GM12878 (cell line): ENCODE measurements around the gene TBC1D20. TPM values are rescaled to one million over a fixed set of nuclear protein-coding genes. Genes with fewer than 3 reads are reported as not detected.

Experiments used
- ATAC-seq: fragments of 200-7000 bp; cut with Tn5 transposase; 3 replicates; pipeline ENCODE4 v1.9.1; 2020; ENCODE audit warnings: mild to moderate bottlenecking, moderate library complexity
- BruUV-seq: library from RNA; stranded (reverse); fragments of 400-500 nt; replicated peaks from 2 replicates; lab custom pipeline; 2021; lab: Mats Ljungman, UMichigan
- CTCF ChIA-PET: fragments of 300-600 bp; sonication (Branson Sonifier 250); formaldehyde crosslinking; extraction: SDS; loops from one replicate; lab custom pipeline; 2021; ENCODE audit warnings: inconsistent platforms; lab: Yijun Ruan, JAX
- POLR2A ChIA-PET: fragments of 350-600 bp; formaldehyde crosslinking; extraction: SDS; loops from one replicate; lab custom pipeline; 2021; ENCODE audit warnings: inconsistent platforms; lab: Charles Lee
- RAD21 ChIA-PET: fragments of 300-600 bp; sonication (Branson Sonifier 250); formaldehyde crosslinking; loops from one replicate; lab custom pipeline; 2023; ENCODE audit warnings: antibody characterized with exemption; ENCODE audit not compliant: unreplicated experiment; lab: Charles Lee
- SMC1A ChIA-PET: fragments of 300-600 bp; sonication (Branson Sonifier 250); formaldehyde crosslinking; loops from one replicate; lab custom pipeline; 2023; ENCODE audit not compliant: unreplicated experiment, uncharacterized antibody; lab: Charles Lee
- DNase-seq: peaks from one replicate; pipeline ENCODE4 v3.0.0-alpha.2; 2011; ENCODE audit warnings: low read depth, low spot score
- FAIRE-seq: peaks from 3 replicates; lab custom pipeline; 2011; peaks lifted over from hg19 to GRCh38; lab: Jason Lieb, UNC
- H2AFZ ChIP-seq: 2 replicates; pipeline ENCODE4 v1.6.0; 2011; ENCODE audit warnings: low read depth, low read length, control low read depth; ENCODE audit not compliant: control insufficient read depth
- H3K27ac ChIP-seq: 2 replicates; pipeline ENCODE4 v1.5.1; 2011; ENCODE audit warnings: control low read depth; ENCODE audit not compliant: control insufficient read depth, insufficient read depth
- H3K27me3 ChIP-seq, 2 experiments: replicated peaks in 1 of 2; 2 replicates each; pipeline versions ENCODE4 v1.6.0 to v1.6.1; 2011; ENCODE audit warnings: low read length in 1 of 2; ENCODE audit not compliant: control insufficient read depth in 2 of 2, insufficient read depth in 2 of 2
- H3K36me3 ChIP-seq, 2 experiments: 2 replicates each; pipeline ENCODE4 v1.5.1; 2011; ENCODE audit warnings: low read length in 1 of 2; ENCODE audit not compliant: control insufficient read depth in 2 of 2, insufficient read depth in 2 of 2
- H3K4me1 ChIP-seq: 2 replicates; pipeline ENCODE4 v1.6.1; 2011; ENCODE audit warnings: mild to moderate bottlenecking, low read length, moderate library complexity, mixed read lengths; ENCODE audit not compliant: control insufficient read depth, insufficient read depth
- H3K4me2 ChIP-seq: 2 replicates; pipeline ENCODE4 v1.6.0; 2011; ENCODE audit warnings: control low read depth; ENCODE audit not compliant: control insufficient read depth, insufficient read depth
- H3K4me3 ChIP-seq: fragments of 200-600 bp; sonication (generic); 2 replicates; pipeline ENCODE4 v1.5.1; 2016
- H3K79me2 ChIP-seq: 2 replicates; pipeline ENCODE4 v1.6.0; 2011; ENCODE audit warnings: low read length; ENCODE audit not compliant: control insufficient read depth, insufficient read depth
- H3K9ac ChIP-seq: 2 replicates; pipeline ENCODE4 v1.8.0; 2011; ENCODE audit warnings: low read length, control low read depth, mixed read lengths; ENCODE audit not compliant: control insufficient read depth, insufficient read depth
- H3K9me3 ChIP-seq: replicated peaks from 3 replicates; pipeline ENCODE4 v1.5.1; 2011; ENCODE audit warnings: mild to moderate bottlenecking, low read length; ENCODE audit not compliant: control insufficient read depth, insufficient read depth
- H4K20me1 ChIP-seq: 2 replicates; pipeline ENCODE4 v1.6.0; 2011; ENCODE audit not compliant: control insufficient read depth, insufficient read depth
- EGR1 ChIP-seq, 2 experiments: IDR thresholded peaks; 1 replicate in 1 of 2; 2 replicates in 1 of 2; pipeline ENCODE4 v1.6.1; 2011 to 2012; ENCODE audit warnings: low read depth in 2 of 2, low read length in 2 of 2, borderline replicate concordance in 1 of 2, mild to moderate bottlenecking in 1 of 2, moderate library complexity in 1 of 2
- ETV6 ChIP-seq, 2 experiments: fragments of 450-650 bp in 1 of 2; IDR thresholded peaks in 1 of 2; conservative IDR thresholded peaks in 1 of 2; 2 replicates each; pipeline ENCODE4 v1.6.1; 2014; ENCODE audit warnings: antibody characterized with exemption in 1 of 2, borderline replicate concordance in 1 of 2, low read depth in 1 of 2, mild to moderate bottlenecking in 1 of 2, moderate library complexity in 1 of 2
- FOS ChIP-seq: IDR thresholded peaks from 3 replicates; pipeline ENCODE4 v1.6.1; 2011; ENCODE audit warnings: borderline replicate concordance; ENCODE audit not compliant: insufficient read length; ENCODE audit errors: extremely low read depth
- IKZF2 ChIP-seq, 2 experiments: fragments of 450-650 bp; IDR thresholded peaks; 2 replicates each; pipeline ENCODE4 v1.6.1; 2017; ENCODE audit warnings: mild to moderate bottlenecking in 2 of 2, moderate library complexity in 2 of 2
- MEF2B ChIP-seq: fragments of 450-650 bp; IDR thresholded peaks from 2 replicates; pipeline ENCODE4 v1.6.1; 2018; ENCODE audit warnings: mild to moderate bottlenecking, moderate library complexity; ENCODE audit not compliant: partially characterized antibody, poor library complexity, severe bottlenecking
- NBN ChIP-seq: fragments of 450-650 bp; IDR thresholded peaks from 2 replicates; pipeline ENCODE4 v1.6.1; 2016
- RAD21 ChIP-seq: IDR thresholded peaks from 2 replicates; pipeline ENCODE4 v1.6.1; 2011; ENCODE audit warnings: mild to moderate bottlenecking, low read depth, low read length, moderate library complexity; ENCODE audit not compliant: insufficient read depth
- TCF3 ChIP-seq: IDR thresholded peaks from 2 replicates; pipeline ENCODE4 v1.6.1; 2012; ENCODE audit warnings: low read depth, mild to moderate bottlenecking, low read length, borderline replicate concordance; ENCODE audit not compliant: insufficient read depth
- ZBTB11 ChIP-seq: fragments of 450-650 bp; formaldehyde crosslinking; IDR thresholded peaks from 2 replicates; pipeline ENCODE4 v1.5.0; 2022; ENCODE audit warnings: mild to moderate bottlenecking, missing genetic modification characterization
- WGBS: methylation state at CpG from one replicate; pipeline ENCODE4 v1.1.6; 2016; ENCODE audit warnings: low lambda C conversion rate; ENCODE audit not compliant: insufficient replicate concordance, insufficient coverage; ENCODE audit errors: missing lambda C conversion rate; 5-methylcytosine and 5-hydroxymethylcytosine counted together
- in situ Hi-C: fragments of 300-500 bp; cut with MboI; formaldehyde crosslinking; loops from 9 replicates; pipeline ENCODE4 v1.14.3; 2018; ENCODE audit warnings: mixed read lengths
- intact Hi-C: fragments of 100-400 bp; cut with micrococcal nuclease; formaldehyde crosslinking; loops from one replicate; pipeline ENCODE4 v1.14.2; 2022; ENCODE audit not compliant: unreplicated experiment
- polyA plus RNA-seq, 11 experiments: library from polyadenylated mRNA; depleted of rRNA in 4 of 11; unstranded in 6 of 11; stranded (reverse) in 5 of 11; fragments of >200 nt; fragmentation: Nextera tagmentation in 4 of 11; fragmentation: Illumina TruSeq in 1 of 11; extraction: Ambion mirVana in 4 of 11; extraction: Trizol in 1 of 11; gene quantifications; 1 replicate in 1 of 11; 2 replicates in 10 of 11; pipeline versions ENCODE4 v1.2.1 to v1.2.3, GENCODE V29; 2011 to 2016; ENCODE audit warnings: inconsistent platforms in 2 of 11, missing spikeins in 2 of 11, low read depth in 1 of 11
- total RNA-seq, 4 experiments: library from RNA; depleted of rRNA in 3 of 4; stranded (reverse); fragments of >200 nt in 3 of 4; fragmentation: Illumina TruSeq in 1 of 4; extraction: Trizol in 1 of 4; gene quantifications; 2 replicates each; pipeline versions ENCODE4 v1.2.1 to v1.2.3, GENCODE V29; 2013 to 2021
- TF ChIP-seq, protein P1 (sequence below): fragments of 450-650 bp; IDR thresholded peaks from 2 replicates; pipeline ENCODE4 v1.6.1; 2016; ENCODE audit warnings: mild to moderate bottlenecking

The TBC1D20 gene
- total and polyA plus RNA-seq, 10 of the 15 experiments (the other 5 are each of a cell fraction or from before 2014, with no cell fraction given): 4.3 to 17.9 (median 11.2) TPM

DNA sequence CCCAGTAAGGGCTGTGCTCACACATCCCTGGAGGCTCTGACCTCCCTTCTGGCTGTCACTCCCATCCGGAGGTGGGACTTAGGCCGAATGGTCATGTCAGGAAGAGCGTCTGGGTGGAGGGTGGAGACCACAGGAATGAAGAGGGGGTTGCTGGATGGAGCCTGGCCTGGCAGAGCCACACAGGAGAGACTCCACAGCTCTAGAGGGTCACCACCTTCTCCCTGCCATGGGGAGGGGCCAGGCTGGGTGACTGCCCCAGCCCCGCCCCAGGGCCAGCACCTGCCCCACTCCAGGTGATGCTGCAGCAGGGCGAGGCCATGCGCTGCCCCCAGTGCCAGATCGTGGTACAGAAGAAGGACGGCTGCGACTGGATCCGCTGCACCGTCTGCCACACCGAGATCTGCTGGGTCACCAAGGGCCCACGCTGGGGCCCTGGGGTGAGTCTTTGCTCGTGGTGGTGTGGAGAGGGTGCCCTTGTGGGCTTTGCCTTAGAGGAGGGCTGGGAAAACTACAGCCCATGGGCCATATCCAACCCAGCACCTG is 33.6 kb downstream of the TBC1D20 start:
- TF ChIP-seq IKZF2 (IDR thresholded peaks at IDR 0.05): no peak
- no peak for TF ChIP-seq RAD21
- no peak for TF ChIP-seq FOS
- no peak for DNase-seq
- SMC1A ChIA-PET: no interaction called here
- H3K4me1 ChIP-seq: peaks cover 9% of the 10 kb centered on the region
- WGBS: 95% methylated on average over 14 of the region's 14 CpGs
- in situ Hi-C loops (no loop called here), intact Hi-C loops (no loop called here)
- no peak for ATAC-seq
- no peak overlapping the region for H2AFZ ChIP-seq
- no peaks in the 10 kb centered on the region for H3K9me3 ChIP-seq
- H3K9ac ChIP-seq: no peak overlapping the region
- FAIRE-seq: no peak
- H3K36me3 ChIP-seq: peaks cover 13 to 16% of the 10 kb centered on the region in 2 experiments
- BruUV-seq: no TSS peak
- no peaks in the 10 kb centered on the region for H3K27me3 ChIP-seq
- CTCF ChIA-PET: interaction anchor here (0.9 to 1.6 kb wide), 2 partner anchors 41 to 49 kb away, joined by 3 to 4 read pairs; partner anchors contain the start of gene TRIB3
- no peaks in the 10 kb centered on the region for H3K79me2 ChIP-seq
- POLR2A ChIA-PET: no interaction called here
- RAD21 ChIA-PET: no interaction called here
- H4K20me1 ChIP-seq: no peaks in the 10 kb centered on the region
- no peak overlapping the region for H3K4me3 ChIP-seq
- H3K4me2 ChIP-seq: no peak overlapping the region
- no peak overlapping the region for H3K27ac ChIP-seq

DNA sequence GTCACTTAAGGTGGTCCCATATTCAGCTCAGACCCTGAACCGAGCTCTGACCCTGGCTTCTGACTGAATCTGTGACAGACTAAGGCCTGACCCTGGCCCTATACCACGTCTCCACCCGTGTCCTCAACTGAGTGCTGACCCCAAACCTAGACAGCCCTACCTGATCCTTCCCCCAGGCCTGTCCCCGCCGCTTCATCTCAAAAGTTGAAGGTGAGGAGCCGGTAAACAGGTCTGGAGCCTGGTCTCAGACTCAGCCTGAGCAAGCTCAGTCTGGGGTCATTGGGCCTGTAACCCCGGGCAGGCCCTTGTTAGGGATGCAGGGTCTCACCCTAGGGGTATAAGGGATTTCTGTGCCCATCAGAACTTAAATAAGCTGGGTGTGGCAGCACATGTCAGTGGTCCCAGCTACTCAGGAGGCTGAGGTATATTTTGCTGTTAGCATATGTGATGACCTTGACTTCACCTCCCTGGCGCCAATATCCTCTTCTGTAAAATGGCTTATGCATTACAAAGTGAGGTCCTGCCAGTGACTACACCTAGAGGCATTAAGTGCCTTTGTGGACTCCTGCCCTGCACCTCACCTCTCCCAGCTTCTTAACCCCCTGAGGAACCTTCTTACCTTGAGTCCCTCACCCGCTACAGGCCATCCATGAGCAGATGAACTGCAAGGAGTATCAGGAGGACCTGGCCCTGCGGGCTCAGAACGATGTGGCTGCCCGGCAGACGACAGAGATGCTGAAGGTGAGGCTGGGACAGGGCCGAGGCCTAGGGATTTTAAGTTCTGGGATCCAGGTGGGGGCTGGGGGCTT is 34.3 kb downstream of the TBC1D20 start:
- Histone ChIP-seq H3K9me3 (no peaks in the 10 kb centered on the region), H3K4me2 (no peak overlapping the region), H3K4me1 (peaks cover 2% of the 10 kb centered on the region), H3K27ac (no peak overlapping the region), H3K79me2 (no peaks in the 10 kb centered on the region), H3K36me3 (peaks cover 13 to 16% of the 10 kb centered on the region in 2 experiments), H4K20me1 (no peaks in the 10 kb centered on the region), H3K27me3 (no peaks in the 10 kb centered on the region), H3K9ac (no peak overlapping the region), H2AFZ (no peak overlapping the region), H3K4me3 (no peak overlapping the region)
- ChIA-PET POLR2A (interaction anchor here (1.2 kb wide), 1 partner anchor 67 kb away, joined by 4 read pairs; no protein-coding TSS in a partner anchor), CTCF (interaction anchor here (1.1 to 1.6 kb wide), 2 partner anchors 14 to 48 kb away, joined by 3 to 4 read pairs; partner anchors contain the start of gene TRIB3), SMC1A (no interaction called here), RAD21 (no interaction called here)
- no TSS peak for BruUV-seq
- 93% methylated on average over 14 of the region's 14 CpGs for WGBS
- intact Hi-C loops: no loop called here
- FAIRE-seq: no peak
- in situ Hi-C loops: no loop called here
- ATAC-seq: no peak
- DNase-seq: no peak
- TF ChIP-seq NBN (no peak), TCF3 (no peak), EGR1 (IDR thresholded peaks at IDR 0.05; ENCODE audit: borderline replicate concordance in 1 of 2, low read depth in 2 of 2, low read length in 2 of 2) (no peak), ZBTB11 (CRISPR knock-in tag) (no peak), ETV6 (conservative IDR thresholded peaks at IDR 0.05 in 1 of 2, IDR thresholded peaks at IDR 0.05 in 1 of 2; ENCODE audit: borderline replicate concordance in 1 of 2, low read depth in 1 of 2) (no peak), MEF2B (no peak)
- TF ChIP-seq, protein P1, sequence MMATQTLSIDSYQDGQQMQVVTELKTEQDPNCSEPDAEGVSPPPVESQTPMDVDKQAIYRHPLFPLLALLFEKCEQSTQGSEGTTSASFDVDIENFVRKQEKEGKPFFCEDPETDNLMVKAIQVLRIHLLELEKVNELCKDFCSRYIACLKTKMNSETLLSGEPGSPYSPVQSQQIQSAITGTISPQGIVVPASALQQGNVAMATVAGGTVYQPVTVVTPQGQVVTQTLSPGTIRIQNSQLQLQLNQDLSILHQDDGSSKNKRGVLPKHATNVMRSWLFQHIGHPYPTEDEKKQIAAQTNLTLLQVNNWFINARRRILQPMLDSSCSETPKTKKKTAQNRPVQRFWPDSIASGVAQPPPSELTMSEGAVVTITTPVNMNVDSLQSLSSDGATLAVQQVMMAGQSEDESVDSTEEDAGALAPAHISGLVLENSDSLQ: no peak
